Right atrium auricular region (tissue), 2 donors: ENCODE measurements around the gene TBC1D14. TPM values are rescaled to one million over a fixed set of nuclear protein-coding genes. Genes with fewer than 3 reads are reported as not detected.

Source experiments
- DNase-seq: peaks from one replicate; pipeline ENCODE4 v3.0.0-alpha.2; 2019; ENCODE audit warnings: low spot score
- H3K27ac ChIP-seq, 2 donors: fragments of 200-600 bp; sonication (generic); 1 replicate in 1 of 2; 2 replicates in 1 of 2; pipeline ENCODE4 v1.5.1; 2016 to 2019
- H3K27me3 ChIP-seq, 2 donors: fragments of 200-600 bp; sonication (generic); one replicate each; pipeline versions ENCODE4 v1.5.1 to v1.6.0; 2017 to 2019
- H3K36me3 ChIP-seq: fragments of 200-600 bp; sonication (generic); one replicate; pipeline ENCODE4 v1.5.1; 2016
- H3K4me1 ChIP-seq, 2 donors: fragments of 200-600 bp; sonication (generic); one replicate each; pipeline versions ENCODE4 v1.5.1 to v1.6.0; 2017 to 2019
- H3K4me3 ChIP-seq, 2 donors: fragments of 200-600 bp; sonication (generic); 1 replicate in 1 of 2; 2 replicates in 1 of 2; pipeline ENCODE4 v1.5.1; 2017 to 2019; ENCODE audit warnings: mild to moderate bottlenecking in 1 of 2, moderate library complexity in 1 of 2
- H3K9me3 ChIP-seq, 2 donors: fragments of 200-600 bp; sonication (generic); one replicate each; pipeline ENCODE4 v1.5.1; 2019
- total RNA-seq, 2 donors: library from RNA; depleted of rRNA; stranded (reverse); fragments of >200 nt; gene quantifications; one replicate each; pipeline ENCODE4 v1.1.0, GENCODE V29; 2016
- TF ChIP-seq, protein P1 (sequence below), 2 donors: fragments of 200-600 bp; sonication (generic); IDR thresholded peaks; one replicate each; pipeline ENCODE4 v1.5.1; 2019; ENCODE audit warnings: antibody characterized with exemption in 2 of 2

The TBC1D14 gene
- total RNA-seq, 2 donors from 2014 or later, result 33.7 to 34.0 TPM

DNA sequence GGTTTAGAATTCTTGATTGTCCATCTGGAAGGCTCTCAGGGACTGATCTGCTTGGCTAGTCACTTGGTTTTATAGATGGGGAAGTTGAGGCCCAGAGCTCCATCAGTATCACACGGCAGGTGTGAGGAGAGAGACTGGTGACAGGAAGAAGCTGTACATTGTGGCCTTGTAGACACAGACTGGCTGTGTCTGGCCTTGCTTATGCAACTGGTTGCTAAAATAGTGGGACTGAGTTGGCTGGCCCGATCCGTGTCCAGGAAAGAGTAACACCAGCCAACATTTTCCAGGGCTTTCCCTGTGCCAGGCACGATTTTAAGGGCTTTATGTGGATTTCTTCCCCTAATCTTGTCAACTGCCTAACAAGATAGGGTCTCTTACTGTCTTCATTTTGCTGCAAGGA is 2.8 kb downstream of the TBC1D14 start:
- H3K9me3 ChIP-seq, result no peaks in the 10 kb centered on the region
- no peaks in the 10 kb centered on the region for H3K27me3 ChIP-seq
- H3K27ac ChIP-seq, result peak overlapping the region; percentile 48 to 56
- no peak overlapping the region for H3K4me3 ChIP-seq
- no peaks in the 10 kb centered on the region for H3K36me3 ChIP-seq
- H3K4me1 ChIP-seq, result peaks cover 0 to 55% of the 10 kb centered on the region in 2 donors
- TF ChIP-seq, protein P1, sequence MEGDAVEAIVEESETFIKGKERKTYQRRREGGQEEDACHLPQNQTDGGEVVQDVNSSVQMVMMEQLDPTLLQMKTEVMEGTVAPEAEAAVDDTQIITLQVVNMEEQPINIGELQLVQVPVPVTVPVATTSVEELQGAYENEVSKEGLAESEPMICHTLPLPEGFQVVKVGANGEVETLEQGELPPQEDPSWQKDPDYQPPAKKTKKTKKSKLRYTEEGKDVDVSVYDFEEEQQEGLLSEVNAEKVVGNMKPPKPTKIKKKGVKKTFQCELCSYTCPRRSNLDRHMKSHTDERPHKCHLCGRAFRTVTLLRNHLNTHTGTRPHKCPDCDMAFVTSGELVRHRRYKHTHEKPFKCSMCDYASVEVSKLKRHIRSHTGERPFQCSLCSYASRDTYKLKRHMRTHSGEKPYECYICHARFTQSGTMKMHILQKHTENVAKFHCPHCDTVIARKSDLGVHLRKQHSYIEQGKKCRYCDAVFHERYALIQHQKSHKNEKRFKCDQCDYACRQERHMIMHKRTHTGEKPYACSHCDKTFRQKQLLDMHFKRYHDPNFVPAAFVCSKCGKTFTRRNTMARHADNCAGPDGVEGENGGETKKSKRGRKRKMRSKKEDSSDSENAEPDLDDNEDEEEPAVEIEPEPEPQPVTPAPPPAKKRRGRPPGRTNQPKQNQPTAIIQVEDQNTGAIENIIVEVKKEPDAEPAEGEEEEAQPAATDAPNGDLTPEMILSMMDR (IDR thresholded peaks at IDR 0.05), result no peak
- no peak for DNase-seq

DNA sequence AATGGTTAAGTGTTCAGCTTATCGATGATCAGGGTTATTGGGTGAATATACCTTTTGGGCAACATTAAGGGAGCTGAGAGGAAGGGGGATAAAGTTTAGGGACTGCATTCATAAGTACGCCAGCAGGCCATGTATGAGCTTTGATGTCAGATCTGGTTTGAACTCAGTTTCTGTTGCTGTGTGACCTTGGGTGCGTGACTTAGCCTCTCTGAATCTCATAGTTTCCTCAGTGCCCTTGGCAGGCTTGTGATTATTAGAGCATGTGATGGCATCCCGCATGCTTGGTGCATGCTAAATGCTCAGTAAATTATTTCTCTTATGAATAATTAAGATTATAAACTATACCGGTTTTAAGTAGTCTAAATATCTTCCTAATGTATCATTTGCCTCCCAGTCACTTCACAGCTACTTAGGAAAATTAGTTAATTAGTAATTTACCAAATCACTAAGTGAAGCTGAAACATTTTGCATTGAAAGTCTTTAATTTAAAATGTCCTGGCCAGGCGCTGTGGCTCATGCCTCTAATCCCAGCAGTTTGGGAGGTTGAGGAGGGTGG is 3.8 kb downstream of the TBC1D14 start:
- no peak for DNase-seq
- Histone ChIP-seq H3K4me3 (no peak overlapping the region), H3K27me3 (no peaks in the 10 kb centered on the region), H3K9me3 (no peaks in the 10 kb centered on the region), H3K27ac (no peak overlapping the region), H3K36me3 (no peaks in the 10 kb centered on the region), H3K4me1 (peaks cover 0 to 54% of the 10 kb centered on the region in 2 donors)
- TF ChIP-seq, protein P1 (IDR thresholded peaks at IDR 0.05), result no peak

DNA sequence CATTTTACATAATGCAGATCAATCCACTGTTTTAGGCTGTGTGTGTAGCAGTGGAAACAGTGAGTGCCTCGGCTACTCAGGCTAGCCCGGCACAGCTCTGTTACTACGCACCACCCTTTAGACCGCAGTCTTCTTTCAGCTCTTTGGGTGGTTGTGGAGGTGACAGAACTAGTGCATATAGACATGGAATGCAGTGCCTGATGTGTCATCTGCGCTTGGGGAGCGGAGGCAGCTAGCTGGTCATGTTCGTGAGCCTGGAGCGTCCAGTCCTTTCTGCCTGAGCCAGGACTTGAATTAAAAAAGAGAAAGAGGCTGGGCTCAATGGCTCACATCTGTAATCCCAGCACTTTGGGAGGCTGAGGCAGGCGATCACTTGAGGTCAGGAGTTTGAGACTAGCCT is 4.8 kb downstream of the TBC1D14 start:
- TF ChIP-seq, protein P1 (IDR thresholded peaks at IDR 0.05), result no peak
- H3K4me3 ChIP-seq, result no peak overlapping the region
- H3K36me3 ChIP-seq, result no peaks in the 10 kb centered on the region
- H3K27ac ChIP-seq, result no peak overlapping the region
- no peaks in the 10 kb centered on the region for H3K9me3 ChIP-seq
- peaks cover 0 to 48% of the 10 kb centered on the region in 2 donors for H3K4me1 ChIP-seq
- DNase-seq, result no peak
- H3K27me3 ChIP-seq, result no peaks in the 10 kb centered on the region

DNA sequence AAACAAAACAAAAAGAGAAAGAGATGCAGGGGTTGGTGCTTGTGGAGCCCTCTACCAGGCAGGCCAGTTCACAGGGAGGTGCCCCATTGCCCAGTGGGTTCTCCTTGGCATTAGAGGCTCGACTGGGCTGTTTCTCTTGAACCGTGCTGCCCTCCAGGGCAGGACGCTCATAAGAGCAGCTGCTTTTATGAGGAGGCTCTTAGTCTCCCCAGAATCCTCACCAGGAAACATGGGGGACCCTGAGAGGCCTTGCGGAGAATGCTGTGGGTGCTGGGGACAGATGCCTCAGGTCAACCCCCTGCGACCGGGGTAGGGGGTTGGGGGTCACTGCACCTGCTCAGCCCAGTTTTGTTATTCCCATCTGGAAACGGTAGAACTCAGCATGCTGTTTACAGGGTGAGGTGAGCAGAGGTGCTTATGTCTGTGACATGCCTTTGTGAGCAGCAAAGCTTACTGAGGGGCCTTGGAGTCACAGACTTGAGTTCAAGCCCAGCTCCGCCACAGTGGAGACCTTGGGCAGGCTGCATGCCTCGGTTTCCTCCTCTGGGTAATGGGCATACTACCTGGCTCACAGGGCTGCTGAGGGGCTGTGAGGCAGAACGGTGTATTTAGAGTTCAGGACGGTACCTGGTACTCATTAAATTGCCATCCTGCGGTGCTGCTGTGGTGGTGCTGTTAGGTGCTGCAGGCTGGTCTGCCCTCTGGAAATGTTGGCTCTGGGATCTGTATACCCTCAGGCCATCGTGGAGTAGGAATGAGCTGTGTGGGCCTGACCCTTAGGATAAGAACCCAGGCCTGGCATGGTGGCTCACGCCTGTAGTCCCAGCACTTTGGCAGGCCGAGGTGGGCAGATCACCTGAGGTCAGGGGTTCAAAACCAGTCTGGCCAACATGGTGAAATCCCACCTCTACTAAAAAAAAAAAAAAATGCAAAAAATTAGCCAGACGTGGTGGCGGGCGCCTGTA is 5.7 kb downstream of the TBC1D14 start:
- Histone ChIP-seq H3K4me3 (no peak overlapping the region), H3K36me3 (no peaks in the 10 kb centered on the region), H3K27ac (no peak overlapping the region), H3K27me3 (no peaks in the 10 kb centered on the region), H3K9me3 (no peaks in the 10 kb centered on the region), H3K4me1 (peaks cover 0 to 45% of the 10 kb centered on the region in 2 donors)
- TF ChIP-seq, protein P1 (IDR thresholded peaks at IDR 0.05), result no peak
- DNase-seq, result no peak

DNA sequence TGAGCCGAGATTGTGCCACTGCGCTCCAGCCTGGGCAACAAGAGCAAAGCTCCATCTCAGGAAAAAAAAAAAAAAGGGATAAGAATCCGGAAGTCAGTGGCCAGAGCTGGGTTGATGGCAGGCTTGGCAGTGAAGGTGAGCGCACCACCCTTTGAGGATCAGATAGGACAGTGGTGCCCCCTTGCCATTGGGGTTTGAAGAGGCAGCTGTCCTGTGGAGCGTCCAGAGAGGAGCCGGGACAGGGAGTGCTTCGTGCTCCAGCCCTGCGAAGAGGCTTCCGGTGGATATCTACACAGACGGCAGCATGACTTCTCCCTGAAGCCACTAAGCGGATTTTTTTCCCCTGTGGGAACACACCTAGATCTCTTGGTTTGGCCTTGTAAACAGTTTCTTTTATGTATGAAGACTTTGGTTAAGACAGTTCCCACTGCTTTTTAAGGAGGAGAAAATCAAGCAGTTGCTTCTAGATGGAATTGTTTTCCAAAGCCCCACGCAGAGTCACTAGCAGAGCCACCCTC is 6.5 kb downstream of the TBC1D14 start:
- TF ChIP-seq, protein P1 (IDR thresholded peaks at IDR 0.05), result no peak
- DNase-seq, result no peak
- Histone ChIP-seq H3K4me1 (peaks cover 0 to 37% of the 10 kb centered on the region in 2 donors), H3K27me3 (no peaks in the 10 kb centered on the region), H3K4me3 (no peak overlapping the region), H3K36me3 (no peaks in the 10 kb centered on the region), H3K27ac (no peak overlapping the region), H3K9me3 (no peaks in the 10 kb centered on the region)
